CD4-positive, alpha-beta T cell (primary cell): Measurements from ENCODE around the gene NLRX1. TPM values are rescaled to one million over a fixed set of nuclear protein-coding genes. Genes with fewer than 3 reads are reported as not detected.

ENCODE experiments used
- ATAC-seq: fragments of 200-7000 bp; cut with Tn5 transposase; one replicate; pipeline ENCODE4 v1.10.0; 2022; ENCODE audit warnings: mild to moderate bottlenecking; ENCODE audit not compliant: poor library complexity
- CTCF ChIA-PET: fragments of 350-600 bp; sonication (Branson Sonifier 250); formaldehyde crosslinking; loops from one replicate; lab custom pipeline; 2021; ENCODE audit warnings: antibody characterized with exemption, inconsistent platforms; lab: Charles Lee
- POLR2A ChIA-PET: fragments of 350-600 bp; sonication (Branson Sonifier 250); formaldehyde crosslinking; loops from one replicate; lab custom pipeline; 2021; ENCODE audit warnings: antibody characterized with exemption, inconsistent platforms; lab: Charles Lee
- DNase-seq, 14 experiments: peaks; one replicate each; pipeline ENCODE4 v3.0.0-alpha.2; 2013 to 2020; ENCODE audit warnings: mixed read lengths in 2 of 14
- H3K27ac ChIP-seq, 2 donors: one replicate each; pipeline versions ENCODE4 v1.5.1 to v1.7.0; 2013; ENCODE audit warnings: low read length in 2 of 2, low read depth in 1 of 2, mild to moderate bottlenecking in 1 of 2
- H3K27me3 ChIP-seq, 2 experiments: 1 replicate in 1 of 2; 2 replicates in 1 of 2; pipeline versions ENCODE4 v1.6.1 to v1.7.0; 2013; ENCODE audit warnings: low read length in 2 of 2, control low read depth in 1 of 2, mild to moderate bottlenecking in 1 of 2, moderate library complexity in 1 of 2; ENCODE audit not compliant: insufficient read depth in 2 of 2, control insufficient read depth in 1 of 2
- H3K36me3 ChIP-seq: one replicate; pipeline ENCODE4 v1.6.1; 2013; ENCODE audit warnings: low read length, control low read depth; ENCODE audit not compliant: insufficient read depth
- H3K4me1 ChIP-seq: one replicate; pipeline ENCODE4 v1.6.1; 2013; ENCODE audit warnings: low read length, control low read depth; ENCODE audit not compliant: insufficient read depth
- H3K4me3 ChIP-seq: one replicate; pipeline ENCODE4 v1.5.1; 2013; ENCODE audit warnings: mild to moderate bottlenecking, low read length, moderate library complexity
- H3K9me3 ChIP-seq, 2 experiments: 1 replicate in 1 of 2; 2 replicates in 1 of 2; pipeline versions ENCODE4 v1.6.1 to v1.7.0; 2013; ENCODE audit warnings: low read length in 2 of 2, mild to moderate bottlenecking in 2 of 2, control low read depth in 1 of 2, moderate library complexity in 1 of 2; ENCODE audit not compliant: control insufficient read depth in 1 of 2, insufficient read depth in 1 of 2
- H3K27ac Mint-ChIP-seq: one replicate; pipeline ENCODE4 v1.8.0; 2020; ENCODE audit warnings: mixed read lengths
- H3K27me3 Mint-ChIP-seq: one replicate; pipeline ENCODE4 v1.8.0; 2021; ENCODE audit warnings: mixed read lengths
- H3K36me3 Mint-ChIP-seq: one replicate; pipeline ENCODE4 v1.8.0; 2021; ENCODE audit warnings: low read depth, mixed read lengths
- H3K4me1 Mint-ChIP-seq: one replicate; pipeline ENCODE4 v1.8.0; 2021; ENCODE audit warnings: low read depth, mixed read lengths
- H3K4me3 Mint-ChIP-seq: one replicate; pipeline ENCODE4 v1.8.0; 2020; ENCODE audit warnings: mild to moderate bottlenecking, mixed read lengths
- H3K9me3 Mint-ChIP-seq: one replicate; pipeline ENCODE4 v1.8.0; 2020; ENCODE audit warnings: mixed read lengths
- intact Hi-C, 2 experiments: fragments of 100-400 bp; cut with DNase I in 1 of 2; cut with micrococcal nuclease in 1 of 2; formaldehyde crosslinking; loops; one replicate each; pipeline versions ENCODE4 v1.15.1 to v1.9.0; 2023 to 2025; cut with DNase I, micrococcal nuclease
- total RNA-seq, 174 experiments: library from RNA in 2 of 174; stranded (reverse) in 2 of 174; gene quantifications; one replicate each; pipeline ENCODE4 v1.2.3 and lab custom pipeline; 2021 to 2026
- TF ChIP-seq, protein P1 (sequence below): fragments of 200-600 bp; IDR thresholded peaks from one replicate; pipeline ENCODE4 v1.8.0; 2022; ENCODE audit warnings: antibody characterized with exemption, mild to moderate bottlenecking

The NLRX1 gene
- total RNA-seq, 2 experiments from 2014 or later, result 4.2 to 5.4 TPM

DNA sequence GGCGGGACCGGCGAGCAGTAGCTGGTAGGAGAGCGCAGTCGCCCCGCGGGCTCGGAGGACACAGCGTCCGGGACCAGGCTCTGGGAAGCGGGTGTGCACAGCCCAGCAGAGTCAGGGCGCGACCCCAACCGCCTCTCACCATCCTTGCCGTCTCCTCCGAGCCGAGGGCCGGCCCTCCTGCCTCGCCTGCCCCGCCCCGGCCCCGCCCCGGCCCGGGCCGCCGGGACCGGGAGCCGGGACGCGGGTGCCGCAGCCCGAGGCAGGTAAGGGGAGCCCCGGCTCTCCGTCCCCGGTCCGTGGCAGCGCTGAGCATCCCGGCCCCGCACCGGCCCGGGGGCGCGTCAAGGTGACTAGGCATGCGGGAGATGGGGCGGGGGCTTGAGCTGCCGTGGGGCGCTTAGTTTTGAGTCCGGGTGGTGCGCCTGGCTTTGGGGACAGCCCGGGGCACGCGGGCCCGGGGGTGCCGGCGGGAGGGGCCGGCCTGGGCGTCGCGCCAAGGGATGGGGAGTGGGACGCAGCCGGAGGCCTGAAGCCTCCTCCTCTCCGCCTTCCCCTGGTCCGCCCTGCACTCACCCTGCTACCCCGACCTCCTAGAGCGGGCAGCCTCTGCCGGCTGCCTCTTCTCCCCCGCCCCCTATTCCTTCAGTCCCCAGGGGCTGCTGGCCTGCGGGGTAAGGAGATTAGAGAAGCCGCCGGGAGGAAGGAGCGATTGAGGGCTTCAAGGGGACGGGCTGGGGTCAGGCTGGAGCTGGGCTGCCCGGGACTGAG lies 19.3 kb upstream of the NLRX1 start, which contains the start of gene ABCG4:
Gene ABCG4 (plus strand): TSS at position 35 of the 768 bp plus-strand sequence. CDS start 914 bp downstream, outside the sequence.
- TF ChIP-seq, protein P1, sequence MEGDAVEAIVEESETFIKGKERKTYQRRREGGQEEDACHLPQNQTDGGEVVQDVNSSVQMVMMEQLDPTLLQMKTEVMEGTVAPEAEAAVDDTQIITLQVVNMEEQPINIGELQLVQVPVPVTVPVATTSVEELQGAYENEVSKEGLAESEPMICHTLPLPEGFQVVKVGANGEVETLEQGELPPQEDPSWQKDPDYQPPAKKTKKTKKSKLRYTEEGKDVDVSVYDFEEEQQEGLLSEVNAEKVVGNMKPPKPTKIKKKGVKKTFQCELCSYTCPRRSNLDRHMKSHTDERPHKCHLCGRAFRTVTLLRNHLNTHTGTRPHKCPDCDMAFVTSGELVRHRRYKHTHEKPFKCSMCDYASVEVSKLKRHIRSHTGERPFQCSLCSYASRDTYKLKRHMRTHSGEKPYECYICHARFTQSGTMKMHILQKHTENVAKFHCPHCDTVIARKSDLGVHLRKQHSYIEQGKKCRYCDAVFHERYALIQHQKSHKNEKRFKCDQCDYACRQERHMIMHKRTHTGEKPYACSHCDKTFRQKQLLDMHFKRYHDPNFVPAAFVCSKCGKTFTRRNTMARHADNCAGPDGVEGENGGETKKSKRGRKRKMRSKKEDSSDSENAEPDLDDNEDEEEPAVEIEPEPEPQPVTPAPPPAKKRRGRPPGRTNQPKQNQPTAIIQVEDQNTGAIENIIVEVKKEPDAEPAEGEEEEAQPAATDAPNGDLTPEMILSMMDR, result no peak
- intact Hi-C loops, result no loop called here
- H3K9me3 ChIP-seq, result no peaks in the 10 kb centered on the region
- Mint-ChIP-seq H3K4me1 (peaks cover 18% of the 10 kb centered on the region), H3K9me3 (no peaks in the 10 kb centered on the region), H3K27me3 (peaks cover 57% of the 10 kb centered on the region), H3K4me3 (peak within 1 kb of the TSS; percentile 84), H3K27ac (no peak within 1 kb of the TSS), H3K36me3 (no peaks in the 10 kb centered on the region)
- CTCF ChIA-PET, result no interaction called here
- POLR2A ChIA-PET, result interaction anchor here (1.2 to 2.5 kb wide), 3 partner anchors 34 to 57 kb away, joined by 3 to 8 read pairs (median 3); partner anchors contain the start of gene CBL
- peaks cover 22% of the 10 kb centered on the region for H3K4me1 ChIP-seq
- DNase-seq (peak in 9 of 14 experiments; percentile 4 to 50 (median 16)), ATAC-seq (peak; percentile 43)
- no peaks in the 10 kb centered on the region for H3K36me3 ChIP-seq
- peaks cover 20 to 25% of the 10 kb centered on the region in 2 experiments for H3K27me3 ChIP-seq
- no peak within 1 kb of the TSS for H3K27ac ChIP-seq
- peak within 1 kb of the TSS; percentile 51 for H3K4me3 ChIP-seq

DNA sequence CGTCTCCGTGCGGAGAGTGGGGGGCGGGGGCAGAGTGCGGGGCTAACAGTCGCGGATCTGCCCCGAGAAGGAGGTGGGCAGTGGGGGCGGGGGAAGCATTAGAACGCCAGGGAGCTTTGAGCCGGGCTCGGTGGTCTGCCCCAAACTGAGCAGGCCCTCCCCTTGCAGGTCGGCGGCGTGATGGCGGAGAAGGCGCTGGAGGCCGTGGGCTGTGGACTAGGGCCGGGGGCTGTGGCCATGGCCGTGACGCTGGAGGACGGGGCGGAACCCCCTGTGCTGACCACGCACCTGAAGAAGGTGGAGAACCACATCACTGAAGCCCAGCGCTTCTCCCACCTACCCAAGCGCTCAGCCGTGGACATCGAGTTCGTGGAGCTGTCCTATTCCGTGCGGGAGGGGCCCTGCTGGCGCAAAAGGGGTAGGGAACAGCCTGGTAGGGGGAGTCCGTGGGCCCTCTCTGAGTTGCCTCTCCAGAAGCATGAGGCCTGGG lies 18.7 kb upstream of the NLRX1 start:
- Mint-ChIP-seq H3K4me1 (peaks cover 18% of the 10 kb centered on the region), H3K27ac (no peak overlapping the region), H3K27me3 (peaks cover 53% of the 10 kb centered on the region), H3K36me3 (no peaks in the 10 kb centered on the region), H3K9me3 (no peaks in the 10 kb centered on the region), H3K4me3 (peak overlapping the region; percentile 58)
- CTCF ChIA-PET, result no interaction called here
- Histone ChIP-seq H3K27ac (no peak overlapping the region), H3K4me1 (peaks cover 22% of the 10 kb centered on the region), H3K27me3 (peaks cover 20 to 25% of the 10 kb centered on the region in 2 experiments), H3K4me3 (peak overlapping the region; percentile 51), H3K9me3 (no peaks in the 10 kb centered on the region), H3K36me3 (no peaks in the 10 kb centered on the region)
- no peak for ATAC-seq
- POLR2A ChIA-PET, result interaction anchor here (1.2 to 2.5 kb wide), 2 partner anchors 34 to 47 kb away, joined by 3 to 8 read pairs; no protein-coding TSS in a partner anchor
- DNase-seq, result no peak
- intact Hi-C loops, result no loop called here
- TF ChIP-seq, protein P1, result no peak

DNA sequence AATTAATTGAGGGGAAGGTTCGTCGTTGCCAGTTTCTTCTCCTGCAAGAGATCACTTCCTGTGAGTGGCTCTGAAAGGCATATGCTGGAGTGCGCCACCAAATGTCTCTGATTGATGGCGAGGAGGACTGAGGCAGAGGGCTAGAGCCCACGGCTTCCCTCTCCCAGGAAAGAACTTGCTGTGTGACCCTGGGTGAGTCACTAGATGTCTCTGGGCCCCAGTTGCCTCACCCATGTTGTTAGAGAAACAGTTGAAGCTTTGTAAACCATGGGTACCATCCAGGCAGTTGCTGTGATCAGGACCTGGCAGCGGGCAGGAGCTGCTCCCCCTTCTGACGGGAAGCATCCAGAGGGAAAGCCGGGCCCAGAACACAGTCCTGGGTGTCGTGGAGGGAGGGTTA lies 16.5 kb upstream of the NLRX1 start:
- H3K4me3 ChIP-seq, result no peak overlapping the region
- ChIA-PET POLR2A (interaction anchor here (1.3 kb wide), 1 partner anchor 30 kb away, joined by 3 read pairs; the partner anchor contains the start of gene HINFP), CTCF (interaction anchor here (1.1 kb wide), 1 partner anchor 8 kb away, joined by 3 read pairs; no protein-coding TSS in a partner anchor)
- no peak overlapping the region for H3K27ac Mint-ChIP-seq
- DNase-seq (no peak), ATAC-seq (no peak)
- TF ChIP-seq, protein P1, result no peak
- no peaks in the 10 kb centered on the region for H3K36me3 Mint-ChIP-seq
- H3K9me3 Mint-ChIP-seq, result no peaks in the 10 kb centered on the region
- no peak overlapping the region for H3K27ac ChIP-seq
- H3K27me3 Mint-ChIP-seq, result peaks cover 41% of the 10 kb centered on the region
- peaks cover 22% of the 10 kb centered on the region for H3K4me1 ChIP-seq
- no peaks in the 10 kb centered on the region for H3K36me3 ChIP-seq
- intact Hi-C loops, result no loop called here
- peaks cover 15 to 18% of the 10 kb centered on the region in 2 experiments for H3K27me3 ChIP-seq
- no peaks in the 10 kb centered on the region for H3K9me3 ChIP-seq
- H3K4me1 Mint-ChIP-seq, result peaks cover 18% of the 10 kb centered on the region
- H3K4me3 Mint-ChIP-seq, result no peak overlapping the region
